ENCODE measurements around the gene CLDND2. TPM values are rescaled to one million over a fixed set of nuclear protein-coding genes. Genes with fewer than 3 reads are reported as not detected.

CLDND2 gene
- total and polyA plus RNA-seq, 2 of the 8 experiments (the other 6 are each of a cell fraction or from before 2014, with no cell fraction given), result 0.21 to 0.56 TPM

- no peak overlapping the region for H2BK15ac ChIP-seq (ENCODE audit: low read length)
- no peak overlapping the region for H4K8ac ChIP-seq (ENCODE audit: extremely low read depth, insufficient read depth, low read length)
- H3K56ac ChIP-seq (replicated peaks; ENCODE audit: insufficient read length, low read depth, low read length), result no peak overlapping the region
- no peak overlapping the region for H4K91ac ChIP-seq (replicated peaks; ENCODE audit: insufficient read length, low read length)
- no peak overlapping the region for H2AFZ ChIP-seq (ENCODE audit: low read length)
- peaks cover 4% of the 10 kb centered on the region; the same call in 1 of the 2 replicates for H3K23me2 ChIP-seq (ENCODE audit: low read depth, low read length)
- H2BK12ac ChIP-seq (ENCODE audit: low read depth, low read length), result no peak overlapping the region
- no peak overlapping the region for H2BK5ac ChIP-seq (ENCODE audit: low read depth, low read length)
- H3K9ac ChIP-seq (replicated peaks in 1 of 4; ENCODE audit: extremely low read depth in 1 of 4, low read depth in 3 of 4, low read length in 3 of 4), result no peak overlapping the region
- H2AK5ac ChIP-seq (ENCODE audit: low read depth, low read length), result no peak overlapping the region
- TF ChIP-seq SIX5 (IDR thresholded peaks at IDR 0.05; ENCODE audit: low read depth, low read length) (no peak), NRF1 (IDR thresholded peaks at IDR 0.05; ENCODE audit: low read depth, low read length) (no peak), ASH2L (IDR thresholded peaks at IDR 0.05; ENCODE audit: low read length) (no peak), KDM5A (IDR thresholded peaks at IDR 0.05; ENCODE audit: low read length) (no peak), GTF2F1 (IDR thresholded peaks at IDR 0.05; ENCODE audit: borderline replicate concordance, low read depth, low read length) (no peak), SIN3A (conservative IDR thresholded peaks at IDR 0.05 in 1 of 2, IDR thresholded peaks at IDR 0.05 in 1 of 2; ENCODE audit: low read depth in 1 of 2, low read length in 2 of 2) (no peak), SP1 (IDR thresholded peaks at IDR 0.05; ENCODE audit: low read depth, low read length) (no peak), NANOG (IDR thresholded peaks at IDR 0.05; ENCODE audit: insufficient read depth, low read depth, low read length, poor library complexity, severe bottlenecking) (no peak), CREB1 (IDR thresholded peaks at IDR 0.05) (no peak)
- peaks cover 0 to 16% (median 2%) of the 10 kb centered on the region in 4 experiments; a peak in 4 of 8 replicates for H3K36me3 ChIP-seq (ENCODE audit: control insufficient read depth in 2 of 4, insufficient read depth in 4 of 4, low read length in 3 of 4)
- POLR2A ChIA-PET (ENCODE audit: partially characterized antibody), result interaction anchor here (1.3 kb wide), 1 partner anchor 11 kb away, joined by 3 read pairs; no protein-coding TSS in a partner anchor
- DNase-seq (ENCODE audit: low read depth in 1 of 2, low spot score in 2 of 2) (no peak), FAIRE-seq (no peak)
- H3K4me2 ChIP-seq (ENCODE audit: insufficient read depth in 1 of 2, low read depth in 2 of 2, low read length in 2 of 2), result no peak overlapping the region
- H3K23ac ChIP-seq (ENCODE audit: insufficient read length), result no peak overlapping the region
- no peaks in the 10 kb centered on the region for H4K20me1 ChIP-seq (replicated peaks in 1 of 2; ENCODE audit: control insufficient read depth in 1 of 2, insufficient read depth in 2 of 2, low read length in 2 of 2)
- H3K4ac ChIP-seq (replicated peaks; ENCODE audit: insufficient read length, low read depth, low read length), result no peak overlapping the region
- CTCF ChIA-PET (ENCODE audit: partially characterized antibody), result interaction anchor here (0.6 to 1.3 kb wide), 2 partner anchors 91 to 1314 kb away, joined by 3 read pairs; no protein-coding TSS in a partner anchor
- no peak overlapping the region for H3K4me3 ChIP-seq (ENCODE audit: extremely low read depth in 1 of 4, insufficient read depth in 2 of 4, low read depth in 3 of 4, low read length in 4 of 4)
- no peak overlapping the region for H3K14ac ChIP-seq (ENCODE audit: insufficient read length)
- no peaks in the 10 kb centered on the region for H3K79me2 ChIP-seq (ENCODE audit: control insufficient read depth in 1 of 2, insufficient read depth in 2 of 2, low read length in 2 of 2)
- WGBS, 2 experiments (ENCODE audit: extremely low coverage in 1 of 2, insufficient coverage in 1 of 2, insufficient read length in 1 of 2, insufficient replicate concordance in 2 of 2, low coverage in 1 of 2, low lambda C conversion rate in 2 of 2, missing lambda C conversion rate in 1 of 2), result 79% methylated on average over 3 of the region's 3 CpGs; no CpG with 5 or more reads in 1 of the 2 experiments
- H3K27ac ChIP-seq (ENCODE audit: low read depth, low read length), result no peak overlapping the region
- H3K18ac ChIP-seq (ENCODE audit: extremely low read depth, low read length), result no peak overlapping the region
- H2BK120ac ChIP-seq (replicated peaks; ENCODE audit: low read depth, low read length), result no peak overlapping the region
- H2BK20ac ChIP-seq (ENCODE audit: low read length), result no peak overlapping the region
- H3K9me3 ChIP-seq (ENCODE audit: insufficient read depth in 2 of 2, low read depth in 1 of 2, low read length in 1 of 2), result no peaks in the 10 kb centered on the region; a peak in 1 of 4 replicates
- no peaks in the 10 kb centered on the region for H3K79me1 ChIP-seq (ENCODE audit: low read depth, low read length)
- peaks cover 0 to 8% (median 5%) of the 10 kb centered on the region in 4 experiments; a peak in 4 of 7 replicates for H3K4me1 ChIP-seq (replicated peaks in 1 of 4; ENCODE audit: control insufficient read depth in 3 of 4, insufficient read depth in 4 of 4, low read length in 3 of 4)
- peaks cover 0 to 6% (median 4%) of the 10 kb centered on the region in 4 experiments; a peak in 4 of 7 replicates for H3K27me3 ChIP-seq (replicated peaks in 1 of 4; ENCODE audit: control insufficient read depth in 3 of 4, extremely low read depth in 1 of 4, insufficient read depth in 3 of 4, low read length in 3 of 4)
- H4K5ac ChIP-seq (ENCODE audit: insufficient read length, low read depth, low read length), result no peak overlapping the region
Observed at GRCh38 chr19:51331193-51331592, 37.6 kb downstream of the CLDND2 start.

Measured in H1 (cell line).